HepG2 (cell line): ENCODE data around the gene SLAMF6.

Experiments used
- CBX2 ChIP-seq, 2 experiments: fragments of 200-600 bp in 1 of 2; sonication (generic); formaldehyde crosslinking in 1 of 2; IDR thresholded peaks; 2 replicates each; pipeline versions ENCODE4 v1.7.0 to v1.8.1; 2018 to 2022; ENCODE audit warnings: low read depth in 2 of 2, low read length in 1 of 2, mild to moderate bottlenecking in 1 of 2, missing genetic modification reagents in 1 of 2
- HIVEP1 ChIP-seq: sonication (generic); formaldehyde crosslinking; IDR thresholded peaks from 2 replicates; pipeline ENCODE4 v1.4.0; 2020; ENCODE audit warnings: mild to moderate bottlenecking, missing genetic modification reagents
- HNRNPK ChIP-seq: fragments of 200-400 bp; formaldehyde crosslinking; IDR thresholded peaks from 2 replicates; pipeline ENCODE4 v1.6.1; 2018; ENCODE audit warnings: low read length, low read depth, moderate library complexity, mild to moderate bottlenecking; ENCODE audit not compliant: poor library complexity, severe bottlenecking
- KDM1A ChIP-seq: IDR thresholded peaks from 2 replicates; pipeline ENCODE4 v1.6.1; 2016; ENCODE audit warnings: missing compliant biosample characterization
- POLR2A ChIP-seq, 2 experiments: IDR thresholded peaks; 2 replicates each; pipeline ENCODE4 v1.6.1; 2011; ENCODE audit warnings: low read depth in 2 of 2, low read length in 2 of 2, mild to moderate bottlenecking in 1 of 2, moderate library complexity in 1 of 2; ENCODE audit not compliant: insufficient read depth in 1 of 2
- ZMAT5 ChIP-seq: sonication (generic); formaldehyde crosslinking; IDR thresholded peaks from 2 replicates; pipeline ENCODE4 v1.5.0; 2020; ENCODE audit warnings: mild to moderate bottlenecking, low read depth, missing genetic modification reagents, borderline replicate concordance
- TF ChIP-seq, protein P1 (sequence below): sonication (generic); formaldehyde crosslinking; IDR thresholded peaks from 2 replicates; pipeline ENCODE4 v1.4.0; 2020; ENCODE audit warnings: mild to moderate bottlenecking, missing genetic modification reagents
- TF ChIP-seq, protein P2 (sequence below): sonication (generic); formaldehyde crosslinking; conservative IDR thresholded peaks from 2 replicates; pipeline ENCODE4 v1.8.0; 2022; ENCODE audit warnings: low read depth, missing genetic modification reagents
- TF ChIP-seq, protein P3 (sequence below): sonication (generic); formaldehyde crosslinking; IDR thresholded peaks from 2 replicates; pipeline ENCODE4 v1.4.0; 2020; ENCODE audit warnings: missing genetic modification reagents

DNA sequence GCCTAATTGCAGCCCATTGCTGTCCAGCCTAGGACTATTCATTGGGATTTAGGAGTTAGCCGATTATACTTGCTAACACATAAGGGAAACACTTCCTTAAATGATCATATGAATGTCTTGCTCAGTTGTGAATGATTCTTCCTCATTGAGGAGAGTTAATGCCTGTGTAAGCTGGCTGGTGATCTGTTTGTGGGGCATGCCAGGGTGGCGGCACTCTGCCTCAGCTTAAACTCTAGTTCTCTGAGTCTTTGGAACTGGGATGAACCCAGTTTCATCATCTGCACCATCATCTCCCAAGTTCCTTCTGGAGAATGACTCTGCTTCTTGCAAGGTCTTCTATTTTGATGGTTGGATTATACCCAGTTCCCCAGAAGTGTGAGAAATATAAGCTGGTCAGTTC, 23.9 kb upstream of the SLAMF6 start:
- TF ChIP-seq, protein P1, sequence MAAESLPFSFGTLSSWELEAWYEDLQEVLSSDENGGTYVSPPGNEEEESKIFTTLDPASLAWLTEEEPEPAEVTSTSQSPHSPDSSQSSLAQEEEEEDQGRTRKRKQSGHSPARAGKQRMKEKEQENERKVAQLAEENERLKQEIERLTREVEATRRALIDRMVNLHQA (CRISPR knock-in tag), result no peak
- TF ChIP-seq HNRNPK, result no peak
- TF ChIP-seq HIVEP1, result no peak
- TF ChIP-seq, protein P2, sequence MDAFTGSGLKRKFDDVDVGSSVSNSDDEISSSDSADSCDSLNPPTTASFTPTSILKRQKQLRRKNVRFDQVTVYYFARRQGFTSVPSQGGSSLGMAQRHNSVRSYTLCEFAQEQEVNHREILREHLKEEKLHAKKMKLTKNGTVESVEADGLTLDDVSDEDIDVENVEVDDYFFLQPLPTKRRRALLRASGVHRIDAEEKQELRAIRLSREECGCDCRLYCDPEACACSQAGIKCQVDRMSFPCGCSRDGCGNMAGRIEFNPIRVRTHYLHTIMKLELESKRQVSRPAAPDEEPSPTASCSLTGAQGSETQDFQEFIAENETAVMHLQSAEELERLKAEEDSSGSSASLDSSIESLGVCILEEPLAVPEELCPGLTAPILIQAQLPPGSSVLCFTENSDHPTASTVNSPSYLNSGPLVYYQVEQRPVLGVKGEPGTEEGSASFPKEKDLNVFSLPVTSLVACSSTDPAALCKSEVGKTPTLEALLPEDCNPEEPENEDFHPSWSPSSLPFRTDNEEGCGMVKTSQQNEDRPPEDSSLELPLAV, result no peak
- TF ChIP-seq, protein P3, sequence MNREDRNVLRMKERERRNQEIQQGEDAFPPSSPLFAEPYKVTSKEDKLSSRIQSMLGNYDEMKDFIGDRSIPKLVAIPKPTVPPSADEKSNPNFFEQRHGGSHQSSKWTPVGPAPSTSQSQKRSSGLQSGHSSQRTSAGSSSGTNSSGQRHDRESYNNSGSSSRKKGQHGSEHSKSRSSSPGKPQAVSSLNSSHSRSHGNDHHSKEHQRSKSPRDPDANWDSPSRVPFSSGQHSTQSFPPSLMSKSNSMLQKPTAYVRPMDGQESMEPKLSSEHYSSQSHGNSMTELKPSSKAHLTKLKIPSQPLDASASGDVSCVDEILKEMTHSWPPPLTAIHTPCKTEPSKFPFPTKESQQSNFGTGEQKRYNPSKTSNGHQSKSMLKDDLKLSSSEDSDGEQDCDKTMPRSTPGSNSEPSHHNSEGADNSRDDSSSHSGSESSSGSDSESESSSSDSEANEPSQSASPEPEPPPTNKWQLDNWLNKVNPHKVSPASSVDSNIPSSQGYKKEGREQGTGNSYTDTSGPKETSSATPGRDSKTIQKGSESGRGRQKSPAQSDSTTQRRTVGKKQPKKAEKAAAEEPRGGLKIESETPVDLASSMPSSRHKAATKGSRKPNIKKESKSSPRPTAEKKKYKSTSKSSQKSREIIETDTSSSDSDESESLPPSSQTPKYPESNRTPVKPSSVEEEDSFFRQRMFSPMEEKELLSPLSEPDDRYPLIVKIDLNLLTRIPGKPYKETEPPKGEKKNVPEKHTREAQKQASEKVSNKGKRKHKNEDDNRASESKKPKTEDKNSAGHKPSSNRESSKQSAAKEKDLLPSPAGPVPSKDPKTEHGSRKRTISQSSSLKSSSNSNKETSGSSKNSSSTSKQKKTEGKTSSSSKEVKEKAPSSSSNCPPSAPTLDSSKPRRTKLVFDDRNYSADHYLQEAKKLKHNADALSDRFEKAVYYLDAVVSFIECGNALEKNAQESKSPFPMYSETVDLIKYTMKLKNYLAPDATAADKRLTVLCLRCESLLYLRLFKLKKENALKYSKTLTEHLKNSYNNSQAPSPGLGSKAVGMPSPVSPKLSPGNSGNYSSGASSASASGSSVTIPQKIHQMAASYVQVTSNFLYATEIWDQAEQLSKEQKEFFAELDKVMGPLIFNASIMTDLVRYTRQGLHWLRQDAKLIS (CRISPR knock-in tag), result no peak
- no peak for TF ChIP-seq ZMAT5 (CRISPR knock-in tag)
- no peak for TF ChIP-seq POLR2A (IDR thresholded peaks at IDR 0.05; ENCODE audit: insufficient read depth in 1 of 2, low read depth in 2 of 2, low read length in 2 of 2)
- no peak for TF ChIP-seq KDM1A (CRISPR knock-in tag)
- TF ChIP-seq CBX2 (IDR thresholded peaks at IDR 0.05; ENCODE audit: low read depth, low read length), result no peak
- TF ChIP-seq CBX2 (CRISPR knock-in tag; IDR thresholded peaks at IDR 0.05; ENCODE audit: low read depth), result no peak
